Measurements from ENCODE around the gene SLC44A5. TPM values are rescaled to one million over a fixed set of nuclear protein-coding genes. Genes with fewer than 3 reads are reported as not detected.

Gene SLC44A5
- total RNA-seq, 3 donors from 2014 or later: 0.16 to 3.6 (median 3.5) TPM

DNA sequence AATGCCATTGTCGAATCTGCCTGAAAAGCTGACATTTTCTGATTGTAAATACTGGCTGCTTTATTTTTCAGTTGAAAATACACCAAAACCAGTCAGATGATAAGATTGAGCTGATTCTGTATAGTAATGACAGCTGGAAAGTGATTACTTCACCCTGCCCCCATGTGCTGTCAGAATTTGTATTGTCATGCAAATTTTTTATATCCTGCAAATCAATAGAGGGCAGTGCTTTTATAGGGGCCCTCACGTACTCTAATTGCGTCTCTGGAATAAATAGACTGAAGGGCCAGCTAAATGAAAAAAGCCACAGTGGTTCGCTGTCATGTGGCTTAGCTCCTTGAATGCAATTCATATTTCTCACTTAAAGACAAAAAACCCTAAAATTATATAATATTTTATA lies 268.1 kb downstream of the SLC44A5 start:
- H3K9me3 ChIP-seq: no peaks in the 10 kb centered on the region
- H3K27ac ChIP-seq: no peak overlapping the region
- no peaks in the 10 kb centered on the region for H3K27me3 ChIP-seq
- no peak for DNase-seq (ENCODE audit: low spot score in 2 of 2)
- H3K4me3 ChIP-seq: no peak overlapping the region
- intact Hi-C loops (cut with DNase I; ENCODE audit: low total_unique reads): no loop called here
- H3K4me1 ChIP-seq: no peaks in the 10 kb centered on the region
- no peak for TF ChIP-seq POLR2AphosphoS5 (IDR thresholded peaks at IDR 0.05)
- TF ChIP-seq, protein P1, sequence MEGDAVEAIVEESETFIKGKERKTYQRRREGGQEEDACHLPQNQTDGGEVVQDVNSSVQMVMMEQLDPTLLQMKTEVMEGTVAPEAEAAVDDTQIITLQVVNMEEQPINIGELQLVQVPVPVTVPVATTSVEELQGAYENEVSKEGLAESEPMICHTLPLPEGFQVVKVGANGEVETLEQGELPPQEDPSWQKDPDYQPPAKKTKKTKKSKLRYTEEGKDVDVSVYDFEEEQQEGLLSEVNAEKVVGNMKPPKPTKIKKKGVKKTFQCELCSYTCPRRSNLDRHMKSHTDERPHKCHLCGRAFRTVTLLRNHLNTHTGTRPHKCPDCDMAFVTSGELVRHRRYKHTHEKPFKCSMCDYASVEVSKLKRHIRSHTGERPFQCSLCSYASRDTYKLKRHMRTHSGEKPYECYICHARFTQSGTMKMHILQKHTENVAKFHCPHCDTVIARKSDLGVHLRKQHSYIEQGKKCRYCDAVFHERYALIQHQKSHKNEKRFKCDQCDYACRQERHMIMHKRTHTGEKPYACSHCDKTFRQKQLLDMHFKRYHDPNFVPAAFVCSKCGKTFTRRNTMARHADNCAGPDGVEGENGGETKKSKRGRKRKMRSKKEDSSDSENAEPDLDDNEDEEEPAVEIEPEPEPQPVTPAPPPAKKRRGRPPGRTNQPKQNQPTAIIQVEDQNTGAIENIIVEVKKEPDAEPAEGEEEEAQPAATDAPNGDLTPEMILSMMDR (IDR thresholded peaks at IDR 0.05): no peak
- TF ChIP-seq POLR2A (IDR thresholded peaks at IDR 0.05): no peak
- H3K36me3 ChIP-seq: no peaks in the 10 kb centered on the region

DNA sequence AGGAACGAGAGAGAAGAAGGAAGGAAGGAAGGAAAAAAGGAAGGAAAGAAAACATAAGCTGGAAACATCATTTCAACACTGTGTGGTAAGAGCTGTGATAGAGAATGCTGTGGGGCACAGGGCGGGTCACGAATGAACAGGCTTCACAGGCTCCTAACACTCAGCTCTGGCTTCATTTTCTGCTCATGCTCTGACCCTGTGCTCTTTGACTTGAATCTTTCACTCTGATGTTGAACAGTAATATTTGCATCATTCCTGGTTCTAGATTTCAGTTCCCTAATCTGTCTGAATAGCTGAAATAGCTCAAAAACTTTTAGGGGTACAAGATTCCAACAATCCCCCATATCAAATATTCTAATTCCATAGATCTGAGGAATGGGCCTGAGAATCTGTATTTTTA lies 269.4 kb downstream of the SLC44A5 start:
- intact Hi-C loops (cut with DNase I; ENCODE audit: low total_unique reads): no loop called here
- H3K4me1 ChIP-seq: no peaks in the 10 kb centered on the region
- DNase-seq (ENCODE audit: low spot score in 2 of 2): no peak
- H3K27me3 ChIP-seq: no peaks in the 10 kb centered on the region
- no peaks in the 10 kb centered on the region for H3K9me3 ChIP-seq
- TF ChIP-seq POLR2AphosphoS5 (IDR thresholded peaks at IDR 0.05) (no peak), POLR2A (IDR thresholded peaks at IDR 0.05) (no peak)
- TF ChIP-seq, protein P1 (IDR thresholded peaks at IDR 0.05): no peak
- no peak overlapping the region for H3K27ac ChIP-seq
- H3K4me3 ChIP-seq: no peak overlapping the region
- no peaks in the 10 kb centered on the region for H3K36me3 ChIP-seq

DNA sequence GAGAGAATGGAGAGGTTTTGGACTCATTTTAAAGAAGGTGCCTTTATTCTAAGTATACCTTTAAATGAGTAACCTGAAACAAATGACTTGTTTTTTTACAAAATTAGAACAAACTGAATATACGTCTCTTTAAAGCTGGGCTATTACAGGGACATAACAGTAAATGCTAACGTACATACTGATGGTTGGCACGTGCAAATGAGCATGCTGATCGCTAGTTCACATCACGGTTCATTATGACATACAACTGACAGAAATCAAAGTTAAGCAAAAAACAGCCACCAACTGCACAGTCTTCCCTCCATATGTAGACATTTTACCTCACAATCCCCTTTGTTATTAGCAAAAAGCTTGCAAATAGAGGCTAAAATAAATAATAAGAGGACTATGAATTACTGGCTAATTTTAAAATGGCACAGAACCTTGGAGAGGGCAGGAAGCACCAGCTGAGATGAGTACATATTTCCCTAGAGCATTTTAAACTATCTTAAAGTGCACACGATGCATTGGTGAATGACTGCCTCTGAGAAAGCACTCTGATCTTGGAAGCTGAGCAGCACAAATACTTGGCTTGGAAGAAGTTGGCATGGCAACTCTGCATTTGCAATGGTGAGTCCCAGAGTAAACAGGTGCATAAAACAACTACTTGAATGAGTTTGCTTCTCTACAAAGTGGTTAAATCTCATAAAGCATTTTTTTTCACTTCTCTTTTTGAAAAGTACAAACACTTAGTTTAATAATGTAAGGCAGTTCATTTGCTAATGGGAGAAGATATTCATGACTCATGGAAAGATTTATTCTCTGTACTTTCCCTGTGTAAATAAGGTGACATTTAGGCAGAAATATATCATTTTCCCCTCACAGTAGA lies 272.1 kb downstream of the SLC44A5 start:
- no peak for TF ChIP-seq POLR2AphosphoS5 (IDR thresholded peaks at IDR 0.05)
- no peak for TF ChIP-seq POLR2A (IDR thresholded peaks at IDR 0.05)
- TF ChIP-seq, protein P1 (IDR thresholded peaks at IDR 0.05): no peak
- intact Hi-C loops (cut with DNase I; ENCODE audit: low total_unique reads): no loop called here
- Histone ChIP-seq H3K27me3 (no peaks in the 10 kb centered on the region), H3K9me3 (no peaks in the 10 kb centered on the region), H3K4me3 (no peak overlapping the region), H3K36me3 (no peaks in the 10 kb centered on the region), H3K27ac (no peak overlapping the region), H3K4me1 (no peaks in the 10 kb centered on the region)
- no peak for DNase-seq (ENCODE audit: low spot score in 2 of 2)

DNA sequence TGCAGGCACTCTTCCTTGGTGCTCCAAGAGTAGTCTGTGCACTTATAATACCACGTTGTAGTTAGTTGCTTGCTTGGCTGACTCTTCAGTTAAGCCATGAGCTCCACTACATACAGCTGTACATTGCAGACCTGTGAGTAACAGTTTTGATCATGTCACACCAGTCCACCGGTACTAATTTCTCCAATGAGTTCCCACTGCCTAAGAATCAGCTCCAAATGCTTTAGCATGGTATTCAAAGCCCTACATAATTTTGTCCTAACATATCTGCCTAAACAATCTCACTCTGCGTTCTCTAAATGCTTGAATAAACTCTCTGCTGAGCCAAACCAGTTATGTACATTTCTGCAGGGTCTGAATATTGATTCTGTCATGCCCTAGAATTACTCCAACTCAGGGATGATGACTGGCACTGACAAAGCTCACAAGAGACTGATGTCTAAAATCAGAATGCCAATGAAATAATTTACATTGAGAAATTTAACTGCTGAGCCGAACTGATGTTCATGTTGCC lies 276.0 kb downstream of the SLC44A5 start:
- intact Hi-C loops (cut with DNase I; ENCODE audit: low total_unique reads): no loop called here
- Histone ChIP-seq H3K27me3 (no peaks in the 10 kb centered on the region), H3K4me1 (no peaks in the 10 kb centered on the region), H3K9me3 (no peaks in the 10 kb centered on the region), H3K27ac (no peak overlapping the region), H3K36me3 (no peaks in the 10 kb centered on the region), H3K4me3 (no peak overlapping the region)
- TF ChIP-seq POLR2A (IDR thresholded peaks at IDR 0.05) (no peak), POLR2AphosphoS5 (IDR thresholded peaks at IDR 0.05) (no peak)
- TF ChIP-seq, protein P1 (IDR thresholded peaks at IDR 0.05): no peak
- DNase-seq (ENCODE audit: low spot score in 2 of 2): no peak

DNA sequence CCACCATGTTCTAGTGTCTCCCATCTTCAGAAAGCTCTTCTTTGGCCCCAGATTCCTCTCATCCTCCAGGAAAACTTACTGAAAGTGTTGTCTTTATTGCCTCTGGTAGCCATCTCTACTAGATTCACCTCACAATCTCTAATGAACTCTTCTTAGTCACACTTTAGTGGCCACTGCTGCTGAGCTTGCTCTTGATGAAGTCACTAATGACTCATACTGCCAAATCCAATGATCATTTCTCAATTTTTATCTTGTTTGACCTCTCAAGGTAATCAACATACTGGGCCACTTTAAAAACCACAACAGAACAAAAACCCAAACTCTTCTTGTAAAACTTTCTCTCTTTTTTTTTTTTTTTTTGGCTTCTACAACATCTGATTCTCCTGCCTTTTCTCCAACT lies 280.3 kb downstream of the SLC44A5 start:
- DNase-seq (ENCODE audit: low spot score in 2 of 2): no peak
- Histone ChIP-seq H3K4me3 (no peak overlapping the region), H3K9me3 (no peaks in the 10 kb centered on the region), H3K36me3 (no peaks in the 10 kb centered on the region), H3K4me1 (no peaks in the 10 kb centered on the region), H3K27ac (no peak overlapping the region), H3K27me3 (no peaks in the 10 kb centered on the region)
- intact Hi-C loops (cut with DNase I; ENCODE audit: low total_unique reads): no loop called here
- TF ChIP-seq POLR2A (IDR thresholded peaks at IDR 0.05): no peak
- no peak for TF ChIP-seq POLR2AphosphoS5 (IDR thresholded peaks at IDR 0.05)
- TF ChIP-seq, protein P1 (IDR thresholded peaks at IDR 0.05): no peak

Data from breast epithelium (tissue), 4 donors.